PC-9 (cell line): ENCODE measurements around the gene PLET1.

Experiments
- CTCF ChIP-seq: fragments of 200-600 bp; sonication (generic); conservative IDR thresholded peaks from 2 replicates; pipeline ENCODE4 v1.6.1; 2017; ENCODE audit warnings: mixed run types, antibody characterized with exemption, mild to moderate bottlenecking, moderate library complexity
- EZH2 ChIP-seq: fragments of 200-600 bp; sonication (generic); IDR thresholded peaks from 2 replicates; pipeline ENCODE4 v1.8.0; 2017; ENCODE audit warnings: antibody characterized with exemption, low read depth

- TF ChIP-seq CTCF (no peak), EZH2 (no peak)
Measured at GRCh38 chr11:112278803-112279202, 18.1 kb upstream of the PLET1 start.
